Measurements from ENCODE around the gene RMDN3.

RMDN3 gene

DNA sequence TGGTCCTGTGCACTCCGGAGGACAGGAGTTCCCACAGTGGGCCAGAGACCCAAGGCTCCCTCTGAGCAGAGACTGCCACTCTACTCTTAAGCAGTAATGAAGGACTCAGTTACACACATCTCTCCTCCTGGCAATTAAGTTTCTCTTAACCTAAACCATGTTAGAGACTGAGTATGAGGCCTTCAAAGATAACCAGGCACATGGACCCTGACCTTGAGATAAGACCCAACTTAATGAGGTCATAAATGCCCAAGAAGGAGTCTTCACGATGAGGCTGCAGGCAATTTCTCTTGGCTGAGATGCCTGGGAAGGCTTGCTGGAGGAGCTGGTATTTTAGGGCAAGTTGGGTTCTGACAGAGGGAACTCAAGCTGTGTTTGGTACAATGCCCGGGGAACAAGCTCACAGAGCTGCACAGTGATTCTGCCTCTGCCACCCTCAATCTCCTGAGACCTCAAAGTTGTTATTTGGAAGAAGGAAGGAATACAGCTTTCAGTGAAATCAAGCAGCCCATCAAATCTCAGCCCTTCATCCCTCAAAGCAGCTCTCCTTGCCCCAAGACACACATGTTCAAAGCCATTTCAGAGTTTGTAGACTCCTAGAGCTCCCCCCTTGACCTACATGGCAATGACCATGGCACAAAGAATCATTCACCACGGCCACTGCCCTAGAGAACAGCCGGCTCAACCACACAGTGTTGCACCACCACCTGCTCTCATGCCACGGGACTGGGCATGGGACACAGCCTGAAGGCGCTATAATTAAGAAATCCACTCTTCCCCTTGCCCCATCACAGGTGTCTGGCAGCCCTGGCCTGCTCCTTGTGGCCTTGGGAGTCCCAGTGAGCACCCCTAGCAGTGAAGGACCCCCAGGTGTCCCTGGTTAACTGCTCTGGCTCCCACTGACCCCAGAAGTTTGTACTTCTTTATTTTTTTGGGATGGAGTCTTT is 7.1 kb downstream of the RMDN3 start:
- DNase-seq (ENCODE audit: low spot score), result peak; percentile 39

DNA sequence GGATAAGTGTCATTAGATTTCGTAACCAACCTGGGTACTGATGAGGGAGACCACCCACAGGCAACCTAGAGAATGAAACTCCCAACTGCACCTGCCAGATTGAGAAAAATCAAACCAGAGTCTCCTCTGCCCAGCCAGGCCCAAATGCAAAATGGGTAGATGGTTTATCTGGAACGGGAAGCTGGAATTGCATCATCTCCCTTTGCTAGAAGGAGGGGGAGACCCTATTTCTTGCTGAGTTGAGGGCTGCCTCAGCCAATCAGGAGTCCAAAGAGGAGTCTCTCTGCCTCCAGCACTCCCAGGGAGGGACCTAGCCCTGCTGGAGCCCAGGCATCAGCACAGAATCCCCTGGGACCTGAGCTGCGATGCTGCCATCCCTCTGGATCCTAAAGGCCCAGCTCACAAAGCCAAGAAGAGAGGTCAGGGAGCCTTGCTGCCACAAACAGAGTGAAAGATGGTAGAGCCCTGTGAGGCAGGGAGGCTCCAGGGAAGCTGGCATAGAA is 8.1 kb downstream of the RMDN3 start:
- DNase-seq (ENCODE audit: low spot score), result no peak

GRCh38 chr15:40744815-40745152 is 10.3 kb downstream of the RMDN3 start:
- DNase-seq (ENCODE audit: low spot score), result no peak

DNA sequence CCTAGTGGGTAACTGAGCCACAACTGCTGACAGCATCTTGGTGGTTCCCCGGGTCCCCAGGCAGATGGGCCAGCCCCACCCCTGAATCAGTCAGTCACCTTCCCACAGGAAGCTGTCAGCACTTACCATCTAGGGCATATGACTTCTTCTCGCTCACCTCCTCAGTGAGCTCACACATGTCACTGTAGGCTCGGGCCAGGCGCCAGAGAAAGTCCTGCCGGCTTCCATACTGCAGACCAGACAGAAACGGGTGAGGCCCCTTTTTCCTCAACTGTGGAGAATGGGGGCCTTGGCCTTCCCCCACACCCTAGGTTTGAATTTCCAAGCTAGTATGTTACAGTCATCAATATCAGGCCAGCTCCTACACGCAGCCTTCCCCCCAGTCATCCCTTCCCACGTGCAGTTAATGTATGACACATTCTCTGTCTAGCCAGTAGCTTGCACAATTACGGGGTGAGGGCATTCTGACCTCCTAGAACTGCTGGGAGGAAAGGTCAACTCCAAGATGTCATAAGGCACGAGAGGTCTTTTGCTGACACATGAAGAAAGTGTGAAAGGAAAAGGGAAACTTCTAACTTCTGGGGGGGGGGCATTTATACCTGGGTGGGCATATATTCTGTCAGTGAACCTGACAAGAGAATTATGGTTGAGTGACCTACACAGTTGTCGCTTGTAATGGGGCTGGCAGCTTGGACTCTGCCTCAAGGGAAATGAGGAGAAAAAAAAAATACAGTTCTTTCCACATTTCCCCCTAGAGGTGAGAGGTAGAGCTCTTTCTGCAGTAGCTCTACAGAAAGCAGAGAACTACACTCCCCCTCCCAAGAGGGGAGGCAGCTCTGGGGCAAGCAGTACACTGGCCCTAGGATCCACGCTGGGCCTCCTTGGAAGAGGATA is 10.9 kb downstream of the RMDN3 start:
- no peak for DNase-seq (ENCODE audit: low spot score)

DNA sequence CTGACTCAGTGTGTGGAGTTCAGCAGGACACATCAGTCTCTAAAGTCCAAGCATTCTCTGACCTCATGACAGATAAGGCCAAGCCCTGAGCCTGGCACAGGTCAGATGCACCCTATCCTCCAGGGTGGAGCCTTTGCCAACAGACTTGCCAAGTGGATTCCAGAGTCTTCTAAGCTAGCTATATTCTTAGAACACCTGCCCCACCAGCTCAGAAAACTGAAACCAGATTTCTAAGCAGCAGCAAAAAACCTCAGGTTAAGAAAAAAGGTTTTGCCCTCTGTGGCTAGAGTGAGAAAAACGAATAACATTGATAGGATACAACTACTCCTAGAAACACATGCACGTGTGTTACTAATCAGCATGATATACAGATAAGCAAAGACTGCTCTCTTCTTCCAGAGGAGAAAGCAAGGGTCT is 11.6 kb downstream of the RMDN3 start:
- no peak for DNase-seq (ENCODE audit: low spot score)

DNA sequence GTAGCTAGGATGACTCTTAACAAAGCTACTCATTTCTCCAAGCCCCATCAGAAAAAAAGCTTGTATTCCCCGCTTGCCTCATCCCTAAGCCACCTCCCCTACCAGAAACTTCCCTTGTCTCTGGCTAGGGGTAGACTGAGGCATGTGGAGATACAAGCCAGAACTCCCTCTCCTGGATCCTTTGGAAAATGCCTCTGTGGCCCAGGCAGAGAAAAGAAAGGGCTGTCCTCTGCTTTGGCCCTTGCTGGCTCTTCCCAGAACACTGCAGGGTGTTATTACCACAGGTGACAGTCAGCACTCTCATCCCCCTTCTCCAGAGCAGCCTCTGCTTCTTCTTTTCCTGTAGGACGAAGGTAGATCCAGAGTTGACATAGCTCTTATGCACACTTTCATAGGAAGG is 15.2 kb downstream of the RMDN3 start:
- DNase-seq (ENCODE audit: low spot score), result no peak

GRCh38 chr15:40739047-40739446 is 16.0 kb downstream of the RMDN3 start:
- no peak for DNase-seq (ENCODE audit: low spot score)

- no peak for DNase-seq (ENCODE audit: low spot score)
These were observed 18.0 kb downstream of the RMDN3 start for GRCh38 chr15:40737048-40737447.

DNA sequence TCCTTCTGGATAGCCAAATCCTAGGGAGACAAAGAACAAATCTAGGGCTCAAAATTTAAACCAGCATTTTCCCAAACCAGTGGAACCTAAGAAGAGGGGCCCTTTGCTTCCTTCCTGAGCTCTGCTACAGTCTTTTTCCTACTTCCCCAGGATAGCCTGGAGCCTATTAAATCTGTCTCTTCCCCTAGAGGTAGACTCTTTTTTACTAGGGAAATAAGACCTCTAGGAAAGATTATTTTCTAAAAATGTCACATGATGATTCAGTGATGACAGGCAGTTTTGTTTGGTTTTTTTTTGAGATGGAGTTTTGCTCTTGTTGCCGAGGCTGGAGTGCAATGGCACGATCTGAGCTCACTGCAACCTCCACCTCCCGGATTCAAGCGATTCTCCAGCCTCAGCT is 18.5 kb downstream of the RMDN3 start:
- DNase-seq (ENCODE audit: low spot score), result no peak

- no peak for DNase-seq (ENCODE audit: low spot score)
These were observed 24.0 kb downstream of the RMDN3 start for GRCh38 chr15:40731034-40731433.

DNA sequence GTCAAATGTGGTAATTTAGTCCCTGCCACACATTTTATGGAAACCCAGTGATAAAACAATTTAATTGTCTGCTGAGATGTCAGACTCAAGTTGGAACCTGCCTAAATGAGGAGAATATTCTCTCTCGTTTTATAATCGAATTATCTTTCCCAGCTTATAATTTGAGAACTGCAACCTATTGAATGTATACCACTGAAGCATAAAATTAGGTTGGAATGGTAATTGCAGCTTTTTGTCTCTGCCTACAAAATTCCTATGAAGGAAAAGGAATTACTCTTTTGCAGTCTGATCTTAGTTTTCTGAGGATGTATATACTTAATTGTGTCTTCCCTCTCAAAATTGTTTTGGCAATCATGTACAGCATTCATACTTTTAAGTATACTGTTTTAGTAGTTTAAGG is 31.1 kb downstream of the RMDN3 start:
- no peak for DNase-seq (ENCODE audit: low spot score)

- DNase-seq (ENCODE audit: low spot score), result no peak
These were observed 32.1 kb downstream of the RMDN3 start for GRCh38 chr15:40722934-40723333.

DNA sequence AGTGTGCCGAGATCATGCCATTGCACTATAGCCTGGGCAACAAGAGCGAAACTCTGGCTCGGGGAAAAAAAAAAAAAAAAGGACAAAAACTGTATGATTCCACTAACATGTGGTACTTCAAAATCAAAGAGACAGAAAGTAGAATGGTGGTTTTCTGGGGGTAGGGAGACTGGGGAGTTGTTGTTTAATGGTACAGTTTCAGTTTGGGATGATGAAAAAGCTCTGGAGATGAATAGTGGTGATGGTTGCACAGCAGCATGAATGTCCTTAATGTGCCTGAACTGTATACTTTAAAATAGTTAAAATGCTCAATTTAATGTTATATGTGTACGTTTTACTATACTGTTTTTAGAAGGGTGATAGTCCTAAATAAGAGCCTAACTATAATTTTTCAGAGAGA is 32.7 kb downstream of the RMDN3 start:
- no peak for DNase-seq (ENCODE audit: low spot score)

DNA sequence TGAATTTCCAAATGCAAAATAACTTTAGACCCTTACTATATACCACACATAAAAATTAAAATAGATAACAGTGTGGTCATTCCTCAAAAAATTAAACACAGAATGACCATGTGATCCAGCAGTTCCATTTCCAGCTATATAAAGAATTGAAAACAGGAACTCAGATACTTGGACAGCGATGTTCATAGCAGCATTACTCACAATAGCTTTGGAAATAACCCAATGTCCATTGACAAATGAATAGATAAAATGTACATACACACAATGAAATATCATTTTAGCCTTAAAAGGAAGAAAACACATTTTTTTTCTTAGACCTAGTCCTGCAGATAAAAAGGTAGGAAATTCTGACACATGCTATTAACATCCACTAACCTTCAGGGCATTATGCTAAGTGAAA is 33.4 kb downstream of the RMDN3 start:
- no peak for DNase-seq (ENCODE audit: low spot score)

DNA sequence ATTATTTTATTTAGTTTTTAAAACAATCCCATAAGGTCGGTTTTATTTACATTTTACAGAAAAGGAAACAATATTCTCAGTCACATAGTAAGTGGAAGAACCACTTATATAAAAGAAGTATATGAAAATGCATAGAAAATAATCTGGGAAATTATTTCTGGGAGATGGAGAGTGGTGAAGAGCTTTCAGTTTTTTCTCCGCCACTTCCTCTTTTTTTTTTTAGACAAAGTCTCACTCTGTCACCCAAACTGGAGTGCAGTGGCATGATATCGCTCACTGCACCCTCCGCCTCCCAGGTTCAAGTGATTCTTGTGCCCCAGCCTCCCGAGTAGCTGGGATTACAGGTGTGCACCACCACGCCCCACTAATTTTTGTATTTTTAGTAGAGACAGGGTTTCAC is 38.9 kb downstream of the RMDN3 start:
- no peak for DNase-seq (ENCODE audit: low spot score)

DNA sequence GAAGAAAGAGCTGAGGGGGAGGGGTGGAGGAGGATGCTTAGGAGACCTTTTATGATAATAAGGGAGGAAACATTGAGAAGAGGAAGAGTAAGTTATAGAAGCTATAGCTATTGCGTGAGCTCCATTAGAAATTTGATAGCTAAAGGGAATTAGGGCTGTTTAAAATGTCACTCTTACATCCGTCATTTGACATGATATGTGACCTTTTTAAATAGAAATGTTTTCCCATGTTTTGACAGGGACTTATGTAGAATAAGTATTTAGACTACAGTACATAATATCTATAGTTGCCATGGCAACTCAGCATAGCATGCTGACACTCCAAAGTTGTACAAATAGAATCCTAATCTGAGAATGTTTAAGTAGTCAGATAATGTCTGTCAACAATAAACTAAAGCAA is 40.9 kb downstream of the RMDN3 start:
- no peak for DNase-seq (ENCODE audit: low spot score)

- no peak for DNase-seq (ENCODE audit: low spot score)
These were observed 48.9 kb downstream of the RMDN3 start for GRCh38 chr15:40706121-40706520.

DNA sequence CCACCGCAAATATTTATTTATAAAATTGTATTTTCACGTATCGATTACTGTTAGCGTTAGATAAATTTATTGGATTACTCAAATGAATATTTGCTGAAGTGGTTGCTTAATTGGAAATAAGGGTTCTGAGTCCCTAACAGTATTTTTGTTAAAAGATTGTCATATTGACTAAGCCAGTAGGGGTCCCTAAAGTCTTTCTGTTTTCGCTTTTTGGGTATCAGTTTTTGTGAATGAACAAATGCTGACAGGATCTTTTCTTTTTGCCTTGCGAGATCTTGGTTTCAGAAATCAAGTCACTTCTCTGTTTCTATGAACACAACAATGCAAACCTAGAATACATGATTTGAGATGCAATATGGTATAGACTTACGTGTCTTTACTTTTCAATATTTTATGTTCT is 53.0 kb downstream of the RMDN3 start:
- DNase-seq (ENCODE audit: low spot score), result peak; percentile 1

DNA sequence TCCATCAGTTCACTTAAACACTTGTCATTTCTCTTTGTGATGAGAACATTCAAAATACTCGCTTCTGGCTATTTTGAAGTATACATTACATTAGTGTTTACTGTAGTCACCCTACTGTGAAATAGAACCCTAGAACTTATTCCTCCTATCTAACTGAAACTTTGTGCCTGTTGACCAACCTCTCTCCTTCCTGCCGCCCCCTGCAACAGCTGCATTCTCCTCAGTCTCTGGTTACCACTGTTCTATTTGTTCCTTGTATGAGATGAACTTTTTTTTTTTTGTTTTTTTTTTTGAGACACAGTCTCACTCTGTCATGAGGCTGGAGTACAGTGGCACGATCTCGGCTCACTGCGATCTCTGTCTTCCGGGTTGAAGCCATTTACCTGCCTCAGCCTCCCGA is 57.1 kb downstream of the RMDN3 start:
- no peak for DNase-seq (ENCODE audit: low spot score)

GRCh38 chr15:40696228-40696627 is 58.8 kb downstream of the RMDN3 start:
- DNase-seq (ENCODE audit: low spot score), result no peak

- no peak for DNase-seq (ENCODE audit: low spot score)
These were observed 59.6 kb downstream of the RMDN3 start for GRCh38 chr15:40695469-40695890.

DNA sequence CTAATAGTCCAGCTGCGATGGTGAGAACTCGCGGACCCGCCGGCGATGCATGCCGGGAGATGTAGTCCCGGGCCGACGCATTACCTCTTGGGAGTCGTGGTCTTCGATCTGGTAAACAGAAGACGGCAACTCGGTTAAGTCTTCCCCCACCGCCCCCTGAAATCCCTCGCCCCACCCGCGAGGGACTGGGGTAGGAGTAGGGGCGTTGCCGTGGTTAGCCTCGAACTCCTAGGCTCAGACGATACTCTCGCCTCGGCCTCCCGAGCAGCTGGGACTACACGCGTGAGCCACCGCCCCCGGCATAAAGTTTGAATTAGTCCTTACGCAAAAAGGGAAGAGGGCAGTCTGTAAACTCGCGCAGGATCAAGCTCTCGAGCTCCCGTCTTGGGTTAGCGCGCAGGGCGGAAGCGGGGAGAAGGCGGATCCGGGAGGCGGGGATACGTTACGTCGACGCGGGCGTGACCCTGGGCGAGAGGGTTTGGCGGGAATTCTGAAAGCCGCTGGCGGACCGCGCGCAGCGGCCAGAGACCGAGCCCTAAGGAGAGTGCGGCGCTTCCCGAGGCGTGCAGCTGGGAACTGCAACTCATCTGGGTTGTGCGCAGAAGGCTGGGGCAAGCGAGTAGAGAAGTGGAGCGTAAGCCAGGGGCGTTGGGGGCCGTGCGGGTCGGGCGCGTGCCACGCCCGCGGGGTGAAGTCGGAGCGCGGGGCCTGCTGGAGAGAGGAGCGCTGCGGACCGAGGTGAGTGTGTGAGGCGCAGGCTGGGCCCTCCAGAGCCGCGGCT is 60.2 kb downstream of the RMDN3 start, which contains the start of gene RAD51:
TSS of gene RAD51 (plus strand) at position 487 of the 781 bp plus-strand sequence. CDS start 3,585 bp downstream, outside the sequence.
- peak; percentile 94 for DNase-seq (ENCODE audit: low spot score)

All from Ammon's horn (tissue), 1 donor.